ENCODE measurements around the gene FLVCR1.

Gene FLVCR1

GRCh38 chr1:212920896-212921295 lies 62.8 kb downstream of the FLVCR1 start:
- no peak overlapping the region for H3K4me3 ChIP-seq (ENCODE audit: low read depth, low read length)
- in situ Hi-C loops (cut with HindIII; ENCODE audit: low sequenced_read_pairs) = no loop called here
- peak; percentile 34 for TF ChIP-seq CTCF (IDR thresholded peaks at IDR 0.05; ENCODE audit: low read depth, low read length, missing control alignments)
- no peak for DNase-seq (ENCODE audit: low read depth)

GRCh38 chr1:212922016-212922415 lies 63.9 kb downstream of the FLVCR1 start:
- no peak for DNase-seq (ENCODE audit: low read depth)
- in situ Hi-C loops (cut with HindIII; ENCODE audit: low sequenced_read_pairs) = no loop called here
- no peak overlapping the region for H3K4me3 ChIP-seq (ENCODE audit: low read depth, low read length)
- TF ChIP-seq CTCF (IDR thresholded peaks at IDR 0.05; ENCODE audit: low read depth, low read length, missing control alignments) = no peak

- no peak for DNase-seq (ENCODE audit: low read depth)
- in situ Hi-C loops (cut with HindIII; ENCODE audit: low sequenced_read_pairs) = no loop called here
Observed at GRCh38 chr1:212926372-212926771, 68.3 kb downstream of the FLVCR1 start.

GRCh38 chr1:212928323-212929291 lies 70.5 kb downstream of the FLVCR1 start:
- in situ Hi-C loops (cut with HindIII; ENCODE audit: low sequenced_read_pairs) = no loop called here
- H3K4me3 ChIP-seq (ENCODE audit: low read depth, low read length) = no peak overlapping the region
- no peak for TF ChIP-seq CTCF (IDR thresholded peaks at IDR 0.05; ENCODE audit: low read depth, low read length, missing control alignments)
- no peak for DNase-seq (ENCODE audit: low read depth)

More at GRCh38 chr1:212926372-212926771, 68.3 kb downstream of the FLVCR1 start:
- no peak overlapping the region for H3K4me3 ChIP-seq (ENCODE audit: low read depth, low read length)
- TF ChIP-seq CTCF (IDR thresholded peaks at IDR 0.05; ENCODE audit: low read depth, low read length, missing control alignments) = no peak

- in situ Hi-C loops (cut with HindIII; ENCODE audit: low sequenced_read_pairs) = loop anchor here (5.0 kb wide), 1 partner anchor 51 kb away; no protein-coding TSS in a partner anchor
- H3K4me3 ChIP-seq (ENCODE audit: low read depth, low read length) = no peak overlapping the region
- TF ChIP-seq CTCF (IDR thresholded peaks at IDR 0.05; ENCODE audit: low read depth, low read length, missing control alignments) = no peak
- DNase-seq (ENCODE audit: low read depth) = no peak
Observed at GRCh38 chr1:212930986-212931678, 73.1 kb downstream of the FLVCR1 start.

GRCh38 chr1:212933815-212934471 lies 75.9 kb downstream of the FLVCR1 start:
- TF ChIP-seq CTCF (IDR thresholded peaks at IDR 0.05; ENCODE audit: low read depth, low read length, missing control alignments) = no peak
- in situ Hi-C loops (cut with HindIII; ENCODE audit: low sequenced_read_pairs) = loop anchor here (5.0 kb wide), 1 partner anchor 48 kb away; no protein-coding TSS in a partner anchor
- no peak overlapping the region for H3K4me3 ChIP-seq (ENCODE audit: low read depth, low read length)
- DNase-seq (ENCODE audit: low read depth) = no peak
